NCI-H460 (cell line): Measurements from ENCODE around the gene ASIC3. TPM values are rescaled to one million over a fixed set of nuclear protein-coding genes. Genes with fewer than 3 reads are reported as not detected.

Experiments
- DNase-seq: peaks from one replicate; pipeline ENCODE4 v3.0.0-alpha.2; 2016; ENCODE audit warnings: low read depth; ENCODE audit errors: extremely low read depth
- total RNA-seq: library from RNA; depleted of rRNA; stranded (reverse); fragments of >200 nt; shearing (Covaris generic); gene quantifications from 2 replicates; pipeline ENCODE4 v1.2.3, GENCODE V29; 2014

Gene ASIC3
- total RNA-seq, 1 experiment from 2014 or later: 1.1 TPM

DNA sequence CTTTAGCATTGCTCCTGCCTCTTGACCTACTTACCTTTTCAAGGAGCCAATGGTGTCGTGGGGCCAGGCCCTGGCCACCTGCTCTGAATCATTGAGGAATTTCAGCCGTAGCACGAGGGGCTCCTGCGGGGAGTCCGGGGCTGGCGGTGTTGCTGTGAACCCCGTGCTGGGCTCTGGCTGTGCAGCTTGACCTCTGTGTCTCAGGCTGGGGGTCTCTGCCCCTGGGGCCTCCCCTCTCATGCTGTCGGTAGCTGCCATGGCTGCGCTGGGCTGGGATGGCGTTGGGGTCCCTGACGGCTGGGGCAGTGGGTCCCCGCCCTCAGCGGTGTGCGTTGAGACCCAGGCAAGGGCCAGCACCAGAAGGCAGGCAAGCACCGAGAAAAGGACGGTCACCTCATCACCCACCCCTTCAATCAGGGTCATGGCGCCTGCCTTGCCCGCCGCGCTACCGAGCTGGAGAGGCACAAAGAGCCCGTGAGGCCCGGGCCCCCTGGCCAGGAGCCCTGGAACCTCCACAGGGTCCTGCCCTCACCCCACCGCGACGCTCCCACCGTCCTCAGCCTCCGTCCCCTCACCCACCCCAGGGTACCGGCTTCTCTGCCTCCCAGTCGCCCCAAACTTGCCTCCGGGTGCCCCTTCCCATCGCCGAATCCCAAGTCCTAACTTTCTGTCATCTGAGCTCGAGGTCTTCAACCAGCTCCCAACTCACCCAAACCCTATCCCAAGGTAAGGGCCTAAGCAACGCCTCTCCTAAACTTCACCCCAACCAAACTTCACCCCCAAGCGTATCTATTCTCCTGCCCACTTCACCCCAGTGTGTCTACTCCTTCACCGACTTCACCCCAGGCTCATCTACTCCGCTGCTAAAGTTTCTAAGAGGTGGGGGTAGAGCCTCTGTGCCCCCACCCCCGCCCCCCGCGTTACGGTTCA is 34.1 kb downstream of the ASIC3 start:
- no peak for DNase-seq

- DNase-seq: no peak
Observed at GRCh38 chr7:151083071-151083823, 34.9 kb downstream of the ASIC3 start, which contains the start of gene TMUB1. TSS of gene TMUB1 (minus strand) at chr7:151083493. CDS start at chr7:151082563, 930 bp downstream.

- DNase-seq: no peak
Observed at GRCh38 chr7:151083824-151084160, 35.5 kb downstream of the ASIC3 start.

- no peak for DNase-seq
Observed at GRCh38 chr7:151085329-151085690, 37.0 kb downstream of the ASIC3 start.

GRCh38 chr7:151085691-151086620 is 37.6 kb downstream of the ASIC3 start, which contains the start of gene AGAP3:
TSS of gene AGAP3 (plus strand) at chr7:151086475. CDS start at chr7:151086742, 267 bp downstream.
- peak; percentile 79 for DNase-seq

GRCh38 chr7:151086802-151087244 is 38.5 kb downstream of the ASIC3 start:
- no peak for DNase-seq

- no peak for DNase-seq
Observed at GRCh38 chr7:151087245-151088018, 39.1 kb downstream of the ASIC3 start.

GRCh38 chr7:151088019-151088855 is 39.9 kb downstream of the ASIC3 start:
- DNase-seq: no peak

- DNase-seq: no peak
Observed at GRCh38 chr7:151088856-151089699, 40.7 kb downstream of the ASIC3 start.

DNA sequence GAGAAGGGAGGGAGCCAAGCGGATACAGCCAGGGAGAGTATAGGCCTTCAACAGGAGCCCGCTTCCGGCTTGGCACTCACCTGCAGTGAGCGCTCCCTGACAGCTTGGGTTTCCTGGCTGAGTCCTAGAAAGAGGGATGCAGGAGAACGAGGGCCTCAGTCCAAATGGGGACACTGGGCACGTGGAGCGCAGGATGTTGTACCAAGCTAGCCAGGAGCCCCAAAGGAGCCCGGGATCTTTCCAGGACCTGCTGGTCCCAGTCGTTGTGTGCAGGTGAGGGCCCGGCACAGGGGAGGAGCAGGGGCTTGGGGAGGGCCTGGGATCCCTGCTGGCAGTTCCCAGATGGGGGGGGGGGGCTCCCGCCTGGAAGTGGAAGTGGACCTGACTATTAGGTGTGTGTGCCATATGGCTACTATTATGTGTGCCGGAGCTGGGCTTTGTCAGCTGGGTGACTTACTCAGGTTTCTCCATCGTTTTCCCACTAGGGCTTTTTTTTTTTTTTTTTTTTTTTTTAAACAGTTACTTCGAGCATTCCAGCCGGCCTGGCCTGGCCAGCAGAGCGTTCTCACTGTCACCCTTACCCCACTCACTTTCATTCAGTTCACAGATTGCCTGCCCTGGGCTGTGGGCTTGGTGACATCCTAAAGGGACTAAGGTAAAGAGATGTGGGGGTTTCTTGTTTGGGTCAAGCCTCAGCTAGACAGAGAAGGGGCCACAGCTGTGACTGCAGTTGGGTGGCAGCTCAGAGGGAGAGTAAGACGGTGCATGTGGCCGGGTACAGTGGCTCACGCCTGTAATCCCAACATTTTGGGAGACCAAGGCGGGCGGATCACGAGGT is 41.8 kb downstream of the ASIC3 start:
- no peak for DNase-seq

- DNase-seq: no peak
Observed at GRCh38 chr7:151091003-151091402, 42.7 kb downstream of the ASIC3 start.

DNA sequence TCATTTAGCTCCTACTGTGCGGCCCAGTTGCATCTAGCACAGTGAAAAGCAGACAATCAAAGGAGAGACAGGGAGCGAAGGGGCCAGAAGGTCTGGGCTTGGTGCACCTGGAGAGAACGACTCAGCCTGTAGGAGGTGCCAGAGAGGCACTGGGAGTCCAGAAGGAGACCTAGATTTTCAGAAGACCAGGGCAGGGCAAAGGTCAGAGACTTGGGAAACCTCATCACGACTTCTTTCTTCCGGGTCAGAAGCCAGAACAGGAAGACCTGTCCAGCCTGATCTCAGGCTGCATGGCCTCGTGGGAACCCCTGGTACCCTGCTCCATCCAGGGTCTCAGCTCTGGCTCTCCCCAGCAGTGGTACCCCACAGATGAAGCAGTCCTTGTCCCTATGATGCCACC is 43.1 kb downstream of the ASIC3 start:
- no peak for DNase-seq

GRCh38 chr7:151091988-151092387 is 43.7 kb downstream of the ASIC3 start:
- no peak for DNase-seq

- DNase-seq: no peak
Observed at GRCh38 chr7:151093748-151094147, 45.4 kb downstream of the ASIC3 start.

- DNase-seq: no peak
Observed at GRCh38 chr7:151094675-151095074, 46.3 kb downstream of the ASIC3 start.

DNA sequence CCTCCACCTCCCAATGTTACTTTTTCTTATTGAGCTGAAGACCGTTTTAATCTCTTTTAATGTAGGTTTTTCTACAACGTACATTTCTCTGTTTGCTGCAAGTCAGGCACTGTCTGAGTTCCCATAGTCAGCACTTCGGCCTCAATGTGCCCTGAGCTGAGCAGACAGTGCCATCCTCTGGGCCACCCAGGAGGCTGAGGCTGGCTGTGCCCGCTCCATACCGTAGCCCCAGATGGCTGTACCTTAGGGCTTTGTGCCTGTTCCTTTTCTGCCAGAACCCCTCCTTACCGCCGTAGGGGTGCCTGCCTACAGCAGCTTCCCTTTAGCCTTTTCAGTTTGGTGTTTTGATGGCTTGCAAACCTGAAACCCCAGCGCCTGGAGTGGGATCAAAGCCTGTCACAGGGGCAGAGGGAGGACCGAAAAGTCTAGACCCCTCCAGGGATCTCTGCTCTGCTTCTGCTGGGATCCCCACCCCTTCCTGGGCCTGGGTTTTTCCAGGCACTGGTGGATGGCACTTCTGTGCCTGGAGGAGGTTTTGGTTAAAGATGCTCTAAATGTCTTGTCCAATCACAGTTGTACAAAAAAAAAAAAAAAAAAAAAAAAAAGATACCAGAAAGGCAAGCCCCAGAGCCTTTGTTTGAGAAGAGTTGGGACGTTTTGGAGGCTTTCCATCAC is 46.9 kb downstream of the ASIC3 start:
- no peak for DNase-seq
